ENCODE results near the gene CHCHD6. TPM values are rescaled to one million over a fixed set of nuclear protein-coding genes. Genes with fewer than 3 reads are reported as not detected.

The CHCHD6 gene
- total RNA-seq, 4 donors from 2014 or later: 7.5 to 21.9 (median 16.3) TPM

DNA sequence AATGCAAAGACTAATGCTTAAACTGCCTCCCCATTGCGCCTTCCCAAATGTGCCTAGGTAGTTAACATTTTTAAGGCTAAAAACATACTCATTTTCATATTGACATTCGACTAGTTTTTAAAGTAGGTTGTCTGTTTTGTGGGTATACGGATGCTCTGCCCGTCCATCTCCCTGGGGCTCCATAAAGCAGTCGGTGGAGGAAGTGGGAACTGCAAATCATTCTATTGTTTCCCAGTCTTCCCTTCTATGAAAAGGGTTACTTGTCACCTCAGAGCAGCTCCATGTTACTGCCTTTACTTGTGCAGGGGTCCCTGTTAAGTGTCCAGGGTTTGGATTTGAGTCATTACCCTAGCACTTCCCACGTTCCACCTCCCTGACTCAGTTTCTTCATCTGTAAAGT lies 10.9 kb downstream of the CHCHD6 start:
- WGBS, 2 donors: 83 to 85% methylated on average over 6 of the region's 6 CpGs
- H3K27ac ChIP-seq: no peak overlapping the region
- H3K4me1 ChIP-seq: no peaks in the 10 kb centered on the region
- no peak for DNase-seq
- no peaks in the 10 kb centered on the region for H3K9me3 ChIP-seq
- no peak overlapping the region for H3K4me3 ChIP-seq
- H3K27me3 ChIP-seq: no peaks in the 10 kb centered on the region
- TF ChIP-seq, protein P1, sequence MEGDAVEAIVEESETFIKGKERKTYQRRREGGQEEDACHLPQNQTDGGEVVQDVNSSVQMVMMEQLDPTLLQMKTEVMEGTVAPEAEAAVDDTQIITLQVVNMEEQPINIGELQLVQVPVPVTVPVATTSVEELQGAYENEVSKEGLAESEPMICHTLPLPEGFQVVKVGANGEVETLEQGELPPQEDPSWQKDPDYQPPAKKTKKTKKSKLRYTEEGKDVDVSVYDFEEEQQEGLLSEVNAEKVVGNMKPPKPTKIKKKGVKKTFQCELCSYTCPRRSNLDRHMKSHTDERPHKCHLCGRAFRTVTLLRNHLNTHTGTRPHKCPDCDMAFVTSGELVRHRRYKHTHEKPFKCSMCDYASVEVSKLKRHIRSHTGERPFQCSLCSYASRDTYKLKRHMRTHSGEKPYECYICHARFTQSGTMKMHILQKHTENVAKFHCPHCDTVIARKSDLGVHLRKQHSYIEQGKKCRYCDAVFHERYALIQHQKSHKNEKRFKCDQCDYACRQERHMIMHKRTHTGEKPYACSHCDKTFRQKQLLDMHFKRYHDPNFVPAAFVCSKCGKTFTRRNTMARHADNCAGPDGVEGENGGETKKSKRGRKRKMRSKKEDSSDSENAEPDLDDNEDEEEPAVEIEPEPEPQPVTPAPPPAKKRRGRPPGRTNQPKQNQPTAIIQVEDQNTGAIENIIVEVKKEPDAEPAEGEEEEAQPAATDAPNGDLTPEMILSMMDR (IDR thresholded peaks at IDR 0.05): no peak
- H3K36me3 ChIP-seq: no peaks in the 10 kb centered on the region
- intact Hi-C loops (cut with DNase I): no loop called here

DNA sequence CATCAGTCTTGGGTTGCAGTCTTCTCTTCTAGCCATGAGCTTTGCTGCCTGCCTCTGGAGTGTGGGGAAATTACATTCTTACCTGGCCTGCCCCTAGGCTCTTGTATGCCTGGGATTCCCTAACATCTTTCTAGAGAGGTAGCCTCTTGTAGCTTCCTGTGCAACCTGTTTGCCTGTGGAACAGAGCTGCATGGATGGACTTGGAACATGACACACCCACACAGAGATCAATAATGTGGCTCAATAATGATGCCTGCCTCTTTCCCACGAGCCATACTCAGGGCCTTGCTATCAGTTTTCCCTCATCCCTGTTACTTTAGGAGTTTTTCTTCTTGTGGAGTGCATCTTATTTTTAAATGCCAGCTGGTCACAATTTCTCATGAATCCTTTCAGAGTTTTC lies 11.4 kb downstream of the CHCHD6 start:
- Histone ChIP-seq H3K4me1 (no peaks in the 10 kb centered on the region), H3K9me3 (no peaks in the 10 kb centered on the region), H3K27ac (no peak overlapping the region), H3K27me3 (no peaks in the 10 kb centered on the region), H3K36me3 (no peaks in the 10 kb centered on the region), H3K4me3 (no peak overlapping the region)
- TF ChIP-seq, protein P1 (IDR thresholded peaks at IDR 0.05): no peak
- no peak for TF ChIP-seq POLR2A (IDR thresholded peaks at IDR 0.05)
- intact Hi-C loops (cut with DNase I): no loop called here
- no peak for DNase-seq
- WGBS, 2 donors: 76 to 92% methylated on average over 1 of the region's 1 CpG

- H3K27me3 ChIP-seq: no peaks in the 10 kb centered on the region
- WGBS, 2 donors: 72 to 80% methylated on average over 7 of the region's 7 CpGs
- no peaks in the 10 kb centered on the region for H3K4me1 ChIP-seq
- TF ChIP-seq, protein P1 (IDR thresholded peaks at IDR 0.05): no peak
- TF ChIP-seq POLR2A (IDR thresholded peaks at IDR 0.05): no peak
- no peak for DNase-seq
- no peak overlapping the region for H3K4me3 ChIP-seq
- no peak overlapping the region for H3K27ac ChIP-seq
- H3K9me3 ChIP-seq: no peaks in the 10 kb centered on the region
- no peaks in the 10 kb centered on the region for H3K36me3 ChIP-seq
- intact Hi-C loops (cut with DNase I): no loop called here
These were observed 12.0 kb downstream of the CHCHD6 start for GRCh38 chr3:126716057-126716456.

GRCh38 chr3:126718561-126719445 lies 14.8 kb downstream of the CHCHD6 start:
- Histone ChIP-seq H3K9me3 (no peaks in the 10 kb centered on the region), H3K36me3 (no peaks in the 10 kb centered on the region), H3K27ac (no peak overlapping the region), H3K27me3 (no peaks in the 10 kb centered on the region), H3K4me1 (no peaks in the 10 kb centered on the region), H3K4me3 (no peak overlapping the region)
- TF ChIP-seq POLR2A (IDR thresholded peaks at IDR 0.05): no peak
- TF ChIP-seq, protein P1 (IDR thresholded peaks at IDR 0.05): no peak
- no peak for DNase-seq
- intact Hi-C loops (cut with DNase I): no loop called here
- 63 to 75% methylated on average over 15 to 17 of the region's 20 CpGs for WGBS, 2 donors

DNA sequence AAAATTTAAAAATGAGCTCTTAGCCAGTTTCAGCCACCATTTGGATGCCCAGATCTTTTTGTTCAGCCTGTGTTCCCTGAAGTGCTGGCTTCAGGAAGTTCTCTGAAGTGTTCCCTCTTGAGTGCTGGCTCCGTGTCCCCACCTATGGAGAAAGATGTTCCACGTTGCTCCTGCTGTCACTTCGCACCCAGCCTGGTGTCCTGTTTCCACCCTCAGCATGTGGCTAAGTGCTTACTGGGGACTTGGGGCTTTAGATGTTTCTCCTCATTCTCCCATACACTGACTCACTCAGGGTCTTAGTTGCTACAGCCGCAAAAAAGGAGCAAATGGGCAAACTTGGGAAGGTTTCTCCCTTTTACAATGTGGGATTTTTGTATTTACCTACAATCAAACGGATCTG lies 16.6 kb downstream of the CHCHD6 start:
- no peak for DNase-seq
- Histone ChIP-seq H3K27ac (no peak overlapping the region), H3K4me3 (no peak overlapping the region), H3K4me1 (no peaks in the 10 kb centered on the region), H3K9me3 (no peaks in the 10 kb centered on the region), H3K27me3 (no peaks in the 10 kb centered on the region), H3K36me3 (no peaks in the 10 kb centered on the region)
- intact Hi-C loops (cut with DNase I): no loop called here
- WGBS, 2 donors: 88 to 93% methylated on average over 5 of the region's 5 CpGs
- no peak for TF ChIP-seq POLR2A (IDR thresholded peaks at IDR 0.05)
- TF ChIP-seq, protein P1 (IDR thresholded peaks at IDR 0.05): no peak
